Measurements from ENCODE around the gene ADK. TPM values are rescaled to one million over a fixed set of nuclear protein-coding genes. Genes with fewer than 3 reads are reported as not detected.

Gene ADK
- total and polyA plus RNA-seq, 8 donors, result 7.2 to 66.1 (median 21.5) TPM

DNA sequence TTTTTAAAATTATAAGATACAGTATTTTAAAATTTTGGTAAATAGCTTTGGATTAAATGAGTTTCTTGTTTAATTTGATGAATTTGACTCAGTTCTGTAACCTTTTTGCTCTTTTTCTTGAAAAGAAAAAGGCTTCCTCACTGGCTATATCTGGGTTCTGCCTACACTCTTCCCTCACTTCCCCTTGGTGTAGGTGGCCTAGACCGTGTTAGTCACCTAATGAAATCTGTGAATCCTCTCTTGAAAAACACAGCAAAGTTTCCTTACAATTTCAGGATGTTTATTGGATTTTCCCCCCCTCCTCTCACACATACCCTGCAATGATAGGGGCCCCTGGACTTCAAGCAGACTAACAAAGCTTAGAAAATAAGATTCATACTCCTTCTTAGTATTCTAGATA is 231.6 kb downstream of the ADK start:
- WGBS, 5 donors, result 74 to 92% (median 85%) methylated on average over 1 of the region's 1 CpG
- no peaks in the 10 kb centered on the region for H3K4me1 ChIP-seq
- no peaks in the 10 kb centered on the region for H3K9me3 ChIP-seq
- no peaks in the 10 kb centered on the region for H3K27me3 ChIP-seq
- no peaks in the 10 kb centered on the region for H3K36me3 ChIP-seq
- no peak for TF ChIP-seq EP300 (IDR thresholded peaks at IDR 0.05)
- no peak overlapping the region for H3K4me3 ChIP-seq
- no peak for DNase-seq
- intact Hi-C loops (cut with DNase I; ENCODE audit: low total_unique reads), result no loop called here
- no peak overlapping the region for H3K27ac ChIP-seq

DNA sequence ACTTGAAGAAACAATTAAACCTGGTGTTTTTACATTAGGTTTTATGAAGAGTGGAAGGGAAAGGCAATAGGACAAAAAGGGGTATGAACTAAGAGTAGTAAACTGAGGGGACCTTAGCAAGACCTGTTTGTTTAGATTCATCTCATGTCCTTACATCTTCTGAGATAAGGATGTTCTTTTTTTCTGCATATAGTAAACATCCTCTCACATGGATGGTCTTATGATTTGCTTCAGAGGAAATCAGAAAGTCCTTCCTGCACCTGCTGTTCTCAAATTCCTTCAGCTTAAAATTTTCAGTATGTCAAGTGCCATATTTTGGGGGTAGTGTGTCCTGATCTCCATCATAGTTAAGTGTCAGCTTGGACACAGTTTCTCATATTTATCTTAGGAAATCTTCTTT is 232.6 kb downstream of the ADK start:
- DNase-seq, result no peak
- TF ChIP-seq POLR2A (IDR thresholded peaks at IDR 0.05) (no peak), EP300 (IDR thresholded peaks at IDR 0.05) (no peak), POLR2AphosphoS5 (IDR thresholded peaks at IDR 0.05) (no peak)
- TF ChIP-seq, protein P1, sequence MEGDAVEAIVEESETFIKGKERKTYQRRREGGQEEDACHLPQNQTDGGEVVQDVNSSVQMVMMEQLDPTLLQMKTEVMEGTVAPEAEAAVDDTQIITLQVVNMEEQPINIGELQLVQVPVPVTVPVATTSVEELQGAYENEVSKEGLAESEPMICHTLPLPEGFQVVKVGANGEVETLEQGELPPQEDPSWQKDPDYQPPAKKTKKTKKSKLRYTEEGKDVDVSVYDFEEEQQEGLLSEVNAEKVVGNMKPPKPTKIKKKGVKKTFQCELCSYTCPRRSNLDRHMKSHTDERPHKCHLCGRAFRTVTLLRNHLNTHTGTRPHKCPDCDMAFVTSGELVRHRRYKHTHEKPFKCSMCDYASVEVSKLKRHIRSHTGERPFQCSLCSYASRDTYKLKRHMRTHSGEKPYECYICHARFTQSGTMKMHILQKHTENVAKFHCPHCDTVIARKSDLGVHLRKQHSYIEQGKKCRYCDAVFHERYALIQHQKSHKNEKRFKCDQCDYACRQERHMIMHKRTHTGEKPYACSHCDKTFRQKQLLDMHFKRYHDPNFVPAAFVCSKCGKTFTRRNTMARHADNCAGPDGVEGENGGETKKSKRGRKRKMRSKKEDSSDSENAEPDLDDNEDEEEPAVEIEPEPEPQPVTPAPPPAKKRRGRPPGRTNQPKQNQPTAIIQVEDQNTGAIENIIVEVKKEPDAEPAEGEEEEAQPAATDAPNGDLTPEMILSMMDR (IDR thresholded peaks at IDR 0.05), result no peak
- Histone ChIP-seq H3K4me1 (no peaks in the 10 kb centered on the region), H3K9me3 (no peaks in the 10 kb centered on the region), H3K27ac (no peak overlapping the region), H3K27me3 (no peaks in the 10 kb centered on the region), H3K4me3 (no peak overlapping the region), H3K36me3 (no peaks in the 10 kb centered on the region)
- intact Hi-C loops (cut with DNase I; ENCODE audit: low total_unique reads), result no loop called here

DNA sequence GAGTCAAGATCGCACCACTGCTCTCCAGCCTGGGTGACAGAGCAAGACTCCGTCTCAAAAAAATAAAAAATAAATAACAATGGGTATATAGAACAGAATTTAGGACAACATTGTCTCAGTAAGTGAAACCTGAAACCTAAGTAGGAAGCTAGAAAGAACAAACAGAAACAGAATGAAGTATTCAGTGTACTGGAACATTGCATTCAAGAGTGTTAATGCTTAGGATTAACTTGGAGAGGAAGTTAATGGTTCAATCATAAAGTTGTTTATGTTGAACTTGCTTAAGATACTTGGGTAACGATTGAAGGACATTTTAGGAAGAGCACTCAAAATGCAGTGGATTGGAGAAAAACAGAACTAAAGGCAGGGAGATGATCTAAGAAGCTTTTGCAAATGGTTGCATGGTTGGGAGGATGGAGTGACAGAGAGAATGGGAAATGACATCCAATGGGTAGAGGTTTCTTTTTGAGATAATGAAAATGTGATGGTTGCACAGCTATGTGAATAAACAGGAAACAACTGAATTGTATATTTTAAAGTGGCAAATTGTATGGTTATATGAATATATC is 233.7 kb downstream of the ADK start:
- 82 to 92% (median 87%) methylated on average over 3 of the region's 3 CpGs for WGBS, 5 donors
- no peak overlapping the region for H3K4me3 ChIP-seq

DNA sequence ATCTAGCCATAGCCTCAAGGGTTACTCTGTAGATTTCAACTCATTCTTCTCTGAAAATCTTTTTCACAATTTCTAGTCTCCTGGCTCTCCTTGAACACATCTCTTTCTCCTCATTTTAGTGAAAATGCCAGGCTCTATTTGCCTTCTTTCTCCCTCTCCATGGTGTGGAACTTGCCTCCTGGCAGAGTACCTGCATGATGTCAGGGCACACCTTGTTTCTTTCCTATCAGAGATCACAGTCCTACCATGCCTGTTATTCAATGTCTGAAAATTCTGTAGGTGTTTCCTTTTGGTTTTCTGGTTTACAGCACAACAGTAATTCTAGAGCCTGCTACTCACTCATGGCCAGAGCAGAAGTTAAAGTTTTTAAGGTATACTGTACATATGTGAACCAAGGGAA is 237.8 kb downstream of the ADK start:
- no peak for DNase-seq
- Histone ChIP-seq H3K4me3 (no peak overlapping the region), H3K27ac (no peak overlapping the region), H3K27me3 (no peaks in the 10 kb centered on the region), H3K9me3 (no peaks in the 10 kb centered on the region), H3K36me3 (no peaks in the 10 kb centered on the region), H3K4me1 (no peaks in the 10 kb centered on the region)
- no peak for TF ChIP-seq EP300 (IDR thresholded peaks at IDR 0.05)
- no peak for TF ChIP-seq POLR2A (IDR thresholded peaks at IDR 0.05)
- TF ChIP-seq, protein P1 (IDR thresholded peaks at IDR 0.05), result no peak
- intact Hi-C loops (cut with DNase I; ENCODE audit: low total_unique reads), result no loop called here

More for the DNA sequence above, 233.7 kb downstream of the ADK start:
- H3K4me1 ChIP-seq, result no peaks in the 10 kb centered on the region
- no peaks in the 10 kb centered on the region for H3K36me3 ChIP-seq
- no peak for DNase-seq
- no peaks in the 10 kb centered on the region for H3K9me3 ChIP-seq
- TF ChIP-seq EP300 (IDR thresholded peaks at IDR 0.05), result no peak
- TF ChIP-seq POLR2AphosphoS5 (IDR thresholded peaks at IDR 0.05), result no peak
- no peak for TF ChIP-seq POLR2A (IDR thresholded peaks at IDR 0.05)
- TF ChIP-seq, protein P1 (IDR thresholded peaks at IDR 0.05), result no peak
- no peak overlapping the region for H3K27ac ChIP-seq
- intact Hi-C loops (cut with DNase I; ENCODE audit: low total_unique reads), result no loop called here
- no peaks in the 10 kb centered on the region for H3K27me3 ChIP-seq

DNA sequence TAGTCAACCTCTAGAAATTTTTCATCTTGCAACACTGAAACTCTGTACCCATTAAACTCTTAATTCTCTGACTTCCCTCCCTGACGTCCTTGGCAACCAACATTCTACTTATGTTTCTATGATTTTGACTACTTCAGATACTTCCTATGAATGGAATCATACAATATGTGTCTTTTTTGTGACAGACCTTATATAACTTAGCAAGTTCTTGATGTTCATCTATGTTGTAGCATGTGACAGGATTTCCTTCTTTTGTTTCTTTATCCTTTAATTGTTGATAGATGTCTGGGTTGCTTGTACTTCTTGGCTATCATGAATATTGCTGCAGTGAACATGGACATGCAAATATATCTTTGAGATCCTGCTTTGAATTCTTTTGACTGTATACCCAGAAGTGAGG is 240.8 kb downstream of the ADK start:
- no peaks in the 10 kb centered on the region for H3K9me3 ChIP-seq
- no peak for DNase-seq
- H3K4me1 ChIP-seq, result no peaks in the 10 kb centered on the region
- TF ChIP-seq POLR2AphosphoS5 (IDR thresholded peaks at IDR 0.05), result no peak
- H3K4me3 ChIP-seq, result no peak overlapping the region
- WGBS, 5 donors, result 62 to 84% (median 77%) methylated on average over 1 of the region's 1 CpG
- no peak overlapping the region for H3K27ac ChIP-seq
- intact Hi-C loops (cut with DNase I; ENCODE audit: low total_unique reads), result no loop called here
- H3K27me3 ChIP-seq, result no peaks in the 10 kb centered on the region
- H3K36me3 ChIP-seq, result peaks cover 0 to 6% (median 0%) of the 10 kb centered on the region in 4 donors

Data from stomach (tissue), 9 donors.